ENCODE data around the gene KRT84.

Gene KRT84, protein sequence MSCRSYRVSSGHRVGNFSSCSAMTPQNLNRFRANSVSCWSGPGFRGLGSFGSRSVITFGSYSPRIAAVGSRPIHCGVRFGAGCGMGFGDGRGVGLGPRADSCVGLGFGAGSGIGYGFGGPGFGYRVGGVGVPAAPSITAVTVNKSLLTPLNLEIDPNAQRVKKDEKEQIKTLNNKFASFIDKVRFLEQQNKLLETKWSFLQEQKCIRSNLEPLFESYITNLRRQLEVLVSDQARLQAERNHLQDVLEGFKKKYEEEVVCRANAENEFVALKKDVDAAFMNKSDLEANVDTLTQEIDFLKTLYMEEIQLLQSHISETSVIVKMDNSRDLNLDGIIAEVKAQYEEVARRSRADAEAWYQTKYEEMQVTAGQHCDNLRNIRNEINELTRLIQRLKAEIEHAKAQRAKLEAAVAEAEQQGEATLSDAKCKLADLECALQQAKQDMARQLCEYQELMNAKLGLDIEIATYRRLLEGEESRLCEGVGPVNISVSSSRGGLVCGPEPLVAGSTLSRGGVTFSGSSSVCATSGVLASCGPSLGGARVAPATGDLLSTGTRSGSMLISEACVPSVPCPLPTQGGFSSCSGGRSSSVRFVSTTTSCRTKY

DNA sequence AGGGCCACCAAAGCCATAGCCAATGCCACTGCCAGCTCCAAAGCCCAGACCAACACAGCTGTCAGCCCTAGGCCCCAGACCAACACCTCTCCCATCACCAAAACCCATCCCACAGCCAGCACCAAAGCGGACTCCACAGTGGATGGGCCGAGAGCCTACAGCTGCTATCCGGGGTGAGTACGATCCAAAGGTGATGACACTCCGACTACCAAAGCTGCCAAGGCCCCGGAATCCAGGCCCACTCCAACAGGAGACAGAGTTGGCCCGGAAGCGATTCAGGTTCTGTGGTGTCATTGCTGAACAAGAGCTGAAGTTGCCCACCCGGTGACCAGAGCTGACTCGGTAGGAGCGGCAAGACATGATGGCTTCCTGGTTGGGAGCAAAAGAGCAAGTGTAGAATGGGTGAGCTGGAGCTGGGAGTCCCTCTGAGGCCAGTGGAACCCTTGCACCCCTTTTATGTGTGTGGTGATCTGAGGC is at the start of gene KRT84:
Gene KRT84 (minus strand): TSS at position 427 of the 477 bp plus-strand sequence. CDS start 67 bp downstream, at position 360.
- no peak for DNase-seq (ENCODE audit: low read depth, low spot score)

DNA sequence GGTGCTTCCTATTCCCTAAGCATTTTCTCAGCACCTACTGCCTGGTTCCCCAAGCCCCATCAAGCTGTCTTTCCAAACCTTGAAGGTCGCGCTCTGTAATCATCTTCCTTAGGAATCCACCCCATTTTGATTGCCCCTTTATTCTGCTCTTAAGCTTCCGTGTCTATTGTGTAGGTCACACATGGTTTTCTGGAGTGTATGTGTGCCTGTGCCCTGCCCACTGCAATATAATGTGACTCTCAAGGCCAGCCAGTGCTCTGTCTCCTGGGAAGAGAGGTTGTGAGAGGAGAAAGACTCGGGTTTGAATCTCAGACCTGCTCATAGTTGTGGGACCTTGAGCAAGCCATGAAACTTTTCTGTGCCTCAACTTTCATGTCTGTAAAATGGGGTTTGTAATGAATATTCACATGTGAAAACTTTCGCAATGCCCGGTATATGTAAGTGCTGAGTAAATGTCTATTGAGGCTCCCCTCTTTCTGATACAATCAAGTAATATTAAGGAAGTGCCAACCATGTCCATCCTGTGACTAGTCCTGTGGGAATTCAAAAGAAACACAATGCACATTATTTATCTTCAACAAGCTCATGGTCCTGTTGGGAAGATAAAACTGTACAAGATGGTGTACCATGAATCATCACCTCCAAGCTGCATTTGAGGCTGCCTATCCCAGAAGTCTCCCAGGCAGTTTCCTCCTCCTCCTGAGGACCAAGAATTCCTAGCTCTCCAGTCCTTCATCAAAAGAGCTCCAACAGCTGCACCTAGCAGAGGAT is 49.5 kb upstream of the KRT84 start:
- DNase-seq (ENCODE audit: low read depth, low spot score) = no peak

DNA sequence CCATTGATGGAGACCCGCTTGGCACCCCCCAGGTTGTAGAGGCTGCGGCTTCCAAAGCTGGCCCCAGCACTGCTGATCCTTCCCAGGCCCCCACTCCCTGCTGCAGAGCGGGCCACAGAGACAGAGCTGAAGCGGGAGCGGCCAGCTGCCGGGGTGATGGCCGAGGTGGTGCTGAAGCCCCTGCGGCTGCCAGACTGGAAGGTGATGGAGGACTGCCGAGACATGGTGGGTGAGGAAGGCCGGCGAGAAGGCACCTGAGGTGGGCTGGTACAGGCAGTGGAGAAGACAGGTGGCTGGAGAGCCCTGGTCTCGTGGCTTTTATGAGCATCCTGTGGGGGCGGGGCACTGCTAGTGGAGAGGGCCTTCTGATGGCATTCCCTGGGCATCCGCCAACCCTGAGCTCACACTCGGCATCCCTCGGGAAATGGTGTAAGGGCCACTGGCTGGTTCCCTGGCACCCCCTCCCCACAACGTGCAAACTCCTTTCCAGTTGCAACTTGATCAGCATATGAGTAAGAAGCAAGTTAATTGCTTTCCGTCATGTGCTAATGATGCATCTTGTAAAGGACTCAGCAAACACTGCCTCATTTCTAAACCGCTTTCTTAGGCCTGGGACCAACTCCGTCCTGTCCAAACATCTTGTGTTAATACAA is 48.8 kb upstream of the KRT84 start, which contains the start of gene KRT75:
Gene KRT75 (minus strand): TSS at position 291 of the 653 bp plus-strand sequence. CDS start 67 bp downstream, at position 224.
- no peak for DNase-seq (ENCODE audit: low read depth, low spot score)

- no peak for DNase-seq (ENCODE audit: low read depth, low spot score)
These were observed 48.1 kb upstream of the KRT84 start for GRCh38 chr12:52433501-52434080.

- no peak for DNase-seq (ENCODE audit: low read depth, low spot score)
These were observed 47.2 kb upstream of the KRT84 start for GRCh38 chr12:52432559-52433207.

GRCh38 chr12:52428121-52428520 is 42.7 kb upstream of the KRT84 start:
- DNase-seq (ENCODE audit: low read depth, low spot score) = no peak

- no peak for DNase-seq (ENCODE audit: low read depth, low spot score)
These were observed 41.6 kb upstream of the KRT84 start for GRCh38 chr12:52427083-52427482.

GRCh38 chr12:52426034-52426433 is 40.6 kb upstream of the KRT84 start:
- DNase-seq (ENCODE audit: low read depth, low spot score) = no peak

DNA sequence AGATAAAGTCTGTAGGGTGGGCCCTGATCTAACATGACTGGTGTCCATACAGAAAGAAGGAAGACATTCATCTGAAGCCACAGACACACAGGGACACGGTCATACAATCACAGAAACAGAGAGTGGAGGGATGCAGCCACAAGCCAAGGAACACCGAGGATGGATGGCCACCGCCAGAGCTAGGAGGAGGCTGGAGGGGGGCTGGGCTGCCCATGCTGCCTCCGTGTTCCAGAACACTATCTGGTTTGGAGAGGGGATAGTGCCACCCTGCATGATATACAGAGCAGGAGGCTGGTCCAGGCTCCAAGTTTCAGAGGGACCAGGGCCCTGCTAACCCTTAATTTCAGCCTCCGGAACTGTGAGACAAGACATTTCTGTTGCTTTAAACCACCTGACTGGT is 40.0 kb upstream of the KRT84 start:
- no peak for DNase-seq (ENCODE audit: low read depth, low spot score)

- no peak for DNase-seq (ENCODE audit: low read depth, low spot score)
These were observed 38.4 kb upstream of the KRT84 start for GRCh38 chr12:52423661-52424500.

GRCh38 chr12:52423035-52423434 is 37.6 kb upstream of the KRT84 start:
- DNase-seq (ENCODE audit: low read depth, low spot score) = no peak

DNA sequence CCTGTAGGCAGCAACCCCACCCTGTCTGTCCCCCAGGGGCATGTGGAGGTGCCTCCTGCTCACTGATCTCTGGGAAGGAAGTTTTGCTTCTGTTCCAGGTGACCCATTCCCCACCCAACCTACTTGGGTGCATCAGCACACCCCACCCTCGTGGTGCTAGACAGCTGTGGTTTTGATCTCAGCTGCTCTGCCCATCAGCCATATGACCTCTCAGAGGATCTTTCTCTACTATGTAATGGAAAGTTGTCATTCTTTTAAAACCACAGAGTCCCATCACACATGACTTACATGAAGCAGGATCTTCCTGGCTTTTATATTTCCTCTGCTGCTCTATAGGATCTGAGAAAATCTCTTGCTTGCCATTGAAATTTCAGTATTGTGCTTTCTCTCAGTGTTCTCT is 34.2 kb upstream of the KRT84 start:
- no peak for DNase-seq (ENCODE audit: low read depth, low spot score)

- DNase-seq (ENCODE audit: low read depth, low spot score) = no peak
These were observed 33.2 kb upstream of the KRT84 start for GRCh38 chr12:52418576-52419110.

DNA sequence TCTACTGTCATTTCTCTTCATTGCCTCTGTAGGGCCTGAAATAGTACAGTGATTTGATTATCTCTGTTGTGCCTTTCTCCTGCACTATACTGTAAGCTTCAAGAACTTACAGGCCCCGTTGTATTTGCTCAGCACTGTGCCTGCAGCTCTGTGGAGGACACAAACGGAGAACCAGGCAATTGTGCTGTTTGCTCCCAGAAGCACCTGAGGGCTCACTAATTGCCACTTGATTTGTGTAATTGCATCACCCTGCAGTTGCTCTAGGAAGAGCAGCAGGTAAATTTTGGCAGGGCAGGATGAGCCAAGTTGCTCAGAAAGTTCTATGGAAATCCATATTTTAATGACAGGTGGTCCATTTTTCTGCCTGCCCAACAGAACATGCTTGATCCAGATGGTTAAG is 32.3 kb upstream of the KRT84 start:
- DNase-seq (ENCODE audit: low read depth, low spot score) = no peak

- no peak for DNase-seq (ENCODE audit: low read depth, low spot score)
These were observed 31.3 kb upstream of the KRT84 start for GRCh38 chr12:52416795-52417194.

DNA sequence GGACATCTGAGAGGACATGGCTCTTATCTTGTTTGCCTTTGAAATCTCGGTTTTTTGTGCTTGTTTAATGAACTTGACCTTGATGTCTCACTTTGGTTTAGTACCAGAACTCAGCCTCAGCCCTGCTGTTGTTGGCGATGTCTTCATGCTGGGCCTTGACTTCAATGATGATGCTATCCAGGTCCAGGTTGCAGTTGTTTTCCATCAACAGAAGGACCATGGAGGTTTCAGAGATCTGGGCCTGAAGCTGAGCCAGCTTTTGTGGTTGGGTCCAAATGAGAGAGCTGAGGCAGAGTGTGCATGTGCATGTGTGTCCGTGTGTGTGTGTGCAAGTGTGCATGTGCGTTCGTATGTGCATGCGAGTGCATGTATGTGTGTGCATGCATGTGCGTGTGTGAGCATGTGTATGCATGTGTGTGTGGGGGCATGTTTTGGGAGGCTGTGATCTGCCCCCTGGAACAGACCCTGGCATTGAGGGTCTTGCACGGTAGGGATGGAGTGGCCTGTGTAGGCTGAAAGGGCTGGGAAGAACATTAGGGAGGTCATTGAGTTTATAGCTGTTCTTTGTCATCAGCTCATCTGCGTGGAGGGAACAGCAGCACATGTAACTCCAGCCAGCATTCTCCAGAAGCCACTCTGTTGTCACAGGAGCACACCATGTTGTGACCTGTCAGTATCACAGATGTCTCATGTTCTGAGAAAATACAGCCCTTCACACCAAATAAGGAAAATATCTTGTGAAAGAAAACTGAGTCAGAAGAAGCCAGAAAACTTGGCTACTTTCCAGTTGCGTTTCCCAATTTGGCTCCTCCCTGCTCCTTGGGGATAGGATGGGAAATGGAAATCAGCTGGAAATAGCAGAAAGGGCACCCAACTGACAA is 30.7 kb upstream of the KRT84 start:
- no peak for DNase-seq (ENCODE audit: low read depth, low spot score)

- no peak for DNase-seq (ENCODE audit: low read depth, low spot score)
These were observed 29.5 kb upstream of the KRT84 start for GRCh38 chr12:52414936-52415335.

DNA sequence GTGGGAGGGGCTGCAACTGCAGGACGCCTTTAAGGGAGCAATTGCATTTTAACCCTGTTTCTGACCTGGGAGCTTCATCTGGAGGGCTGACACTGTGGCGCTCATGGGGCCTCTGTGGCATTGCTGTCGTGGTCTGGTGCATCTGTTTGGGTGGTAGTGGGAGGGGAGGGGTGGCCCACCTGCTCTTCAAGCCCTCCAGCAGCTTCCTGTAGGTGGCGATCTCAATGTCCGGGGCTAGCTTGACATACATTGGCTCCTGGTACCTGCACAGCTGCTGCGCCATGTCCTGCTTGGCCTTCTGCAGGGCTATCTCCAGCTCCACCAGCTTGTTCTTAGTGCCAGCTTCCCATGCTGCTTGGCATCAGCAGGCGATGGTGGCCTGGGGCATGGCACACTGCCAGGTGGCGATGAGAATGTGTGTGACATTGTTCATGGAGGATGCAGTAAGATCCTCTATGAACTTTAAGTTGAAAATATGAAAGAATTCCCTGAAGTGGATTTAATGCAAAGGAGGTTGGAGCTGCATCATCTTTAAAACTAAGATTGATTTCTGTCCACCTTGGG is 28.4 kb upstream of the KRT84 start:
- no peak for DNase-seq (ENCODE audit: low read depth, low spot score)

Data from activated CD4-positive, CD25-positive, alpha-beta regulatory T cell treated with anti-CD3 and anti-CD28 coated beads, Interleukin-2, amount 50 U/mL, for 16 hours (primary cell).